Measurements from ENCODE around the gene ENTPD8.
"Not testable (repeated sequence)": the region's sequence is repeated elsewhere in the genome, so short reads cannot be mapped to it uniquely, and the experiment has no call there.

ENTPD8 gene

DNA sequence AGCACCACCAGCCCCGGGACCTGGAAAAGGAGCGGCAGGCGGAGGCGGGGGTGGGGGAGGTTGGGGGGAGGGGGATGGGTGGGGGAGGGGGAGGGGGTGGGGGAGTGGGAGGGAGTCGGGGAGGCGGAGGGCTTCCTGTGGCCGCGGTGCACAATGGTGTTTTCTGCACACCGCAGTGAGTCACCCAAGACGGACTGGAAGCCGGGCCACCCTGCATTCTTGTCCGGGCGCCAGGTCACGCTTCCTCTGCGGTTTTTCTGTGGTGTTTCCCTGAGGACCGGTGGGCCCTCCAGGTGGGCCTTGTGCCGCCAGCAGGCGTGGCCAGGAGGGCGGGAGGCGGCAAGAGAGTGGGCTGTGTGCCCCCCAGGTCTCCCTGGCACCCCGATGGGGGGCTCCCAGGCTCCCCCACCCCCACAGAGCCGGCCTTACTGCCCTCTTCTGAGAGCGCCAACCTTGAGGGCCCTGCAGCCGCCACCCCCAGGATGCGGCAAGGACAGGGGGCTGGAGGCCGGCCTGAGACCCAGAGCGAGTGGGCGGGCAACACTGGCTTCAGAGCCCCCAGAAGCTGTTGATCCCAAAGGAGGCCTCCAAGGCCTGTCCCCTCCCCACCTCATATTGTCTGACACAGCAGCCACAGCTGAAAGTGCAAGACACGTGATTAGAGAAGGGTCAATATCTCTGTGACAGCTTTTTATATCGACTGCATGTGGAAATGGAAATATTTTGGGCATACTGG lies 29.3 kb downstream of the ENTPD8 start:
- DNase-seq (ENCODE audit: low read depth in 2 of 2) = peak in 1 of 2 donors; percentile 8

DNA sequence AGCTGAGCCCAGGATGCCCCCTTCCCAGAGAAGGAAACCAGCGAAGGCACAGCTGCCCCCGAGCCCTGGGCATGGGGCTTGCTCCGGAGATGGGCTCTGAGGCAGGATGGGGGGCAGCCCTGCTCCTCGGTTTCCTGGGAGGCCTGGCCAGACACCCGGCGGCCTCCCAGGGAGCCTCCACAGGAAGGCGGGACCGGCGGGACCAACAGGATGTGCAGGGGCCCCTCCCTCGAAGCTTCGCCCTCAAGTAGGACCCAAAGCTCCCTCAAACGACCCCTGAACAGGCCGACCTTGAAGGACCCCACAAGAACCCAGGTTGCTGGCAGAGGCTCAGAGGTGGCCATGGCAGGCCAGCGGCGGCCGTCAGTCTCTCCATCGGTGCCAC lies 29.9 kb downstream of the ENTPD8 start:
- DNase-seq (ENCODE audit: low read depth in 2 of 2) = no peak

DNA sequence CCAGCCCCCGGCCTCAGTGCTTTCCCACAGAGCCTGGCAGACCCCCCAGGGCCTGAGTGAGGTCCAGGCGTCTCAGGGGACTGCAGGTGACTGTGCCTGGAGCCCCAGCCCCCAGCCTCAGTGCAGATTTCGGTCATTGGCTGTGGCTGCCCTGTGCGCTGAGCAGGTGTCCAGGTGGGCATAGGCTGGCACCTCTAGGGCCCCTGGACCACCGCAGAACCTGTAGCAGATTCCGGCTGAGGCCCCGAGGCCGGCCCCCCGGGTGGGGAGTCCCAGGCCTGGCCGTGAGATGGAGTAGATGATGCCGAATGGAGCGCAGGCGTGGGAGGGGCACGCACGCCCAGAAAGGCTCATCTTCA lies 30.3 kb downstream of the ENTPD8 start:
- DNase-seq (ENCODE audit: low read depth in 2 of 2) = no peak

DNA sequence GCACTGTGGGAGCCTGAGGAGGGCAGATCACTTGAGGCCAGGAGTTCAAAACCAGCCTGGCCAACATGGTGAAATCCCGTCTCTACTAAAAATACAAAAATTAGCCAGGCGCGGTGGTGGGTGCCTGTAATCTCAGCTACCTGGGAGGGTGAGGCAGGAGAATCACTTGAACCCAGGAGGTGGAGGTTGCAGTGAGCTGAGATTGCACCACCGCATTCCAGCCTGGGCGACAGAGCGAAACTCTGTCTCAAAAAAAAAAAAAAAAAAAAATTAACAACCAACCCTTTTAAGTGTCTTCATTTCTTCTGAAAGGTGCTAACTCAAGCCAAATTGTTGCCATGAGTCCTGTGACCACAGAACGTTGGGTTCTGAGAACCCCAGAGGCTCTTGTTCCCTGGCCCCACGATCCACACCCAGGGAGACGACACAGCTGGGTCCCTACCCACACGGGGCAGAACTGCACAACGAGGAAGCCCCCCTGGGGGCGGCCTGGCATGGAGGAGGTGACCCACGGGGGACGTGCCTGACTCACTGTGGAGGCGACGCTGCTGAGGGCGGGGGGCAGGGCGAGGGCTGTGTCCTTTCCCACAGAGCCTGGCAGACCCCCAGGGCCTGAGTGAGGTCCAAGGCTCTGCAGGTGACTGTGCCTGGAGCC lies 30.8 kb downstream of the ENTPD8 start:
- not testable (repeated sequence) for DNase-seq (ENCODE audit: low read depth in 2 of 2)

DNA sequence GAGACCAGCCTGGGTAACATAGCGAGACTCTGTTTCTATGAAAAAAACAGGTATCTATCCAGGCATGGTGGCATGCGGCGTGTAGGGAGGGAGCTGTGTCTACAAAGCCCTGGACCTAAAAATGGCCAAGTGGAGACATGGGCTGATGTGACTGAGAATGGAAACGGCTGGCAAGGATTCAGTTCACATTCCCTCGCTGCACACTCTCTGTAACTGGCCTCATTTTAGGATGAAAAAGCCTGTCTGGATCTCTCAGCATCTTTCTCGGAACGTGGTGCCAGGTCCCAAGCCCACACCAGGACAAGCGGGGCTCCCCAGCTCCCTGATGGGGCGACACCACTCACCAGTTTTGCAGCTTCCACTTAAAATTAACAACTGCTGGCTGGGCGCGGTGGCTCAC lies 31.6 kb downstream of the ENTPD8 start:
- no peak for DNase-seq (ENCODE audit: low read depth in 2 of 2)

DNA sequence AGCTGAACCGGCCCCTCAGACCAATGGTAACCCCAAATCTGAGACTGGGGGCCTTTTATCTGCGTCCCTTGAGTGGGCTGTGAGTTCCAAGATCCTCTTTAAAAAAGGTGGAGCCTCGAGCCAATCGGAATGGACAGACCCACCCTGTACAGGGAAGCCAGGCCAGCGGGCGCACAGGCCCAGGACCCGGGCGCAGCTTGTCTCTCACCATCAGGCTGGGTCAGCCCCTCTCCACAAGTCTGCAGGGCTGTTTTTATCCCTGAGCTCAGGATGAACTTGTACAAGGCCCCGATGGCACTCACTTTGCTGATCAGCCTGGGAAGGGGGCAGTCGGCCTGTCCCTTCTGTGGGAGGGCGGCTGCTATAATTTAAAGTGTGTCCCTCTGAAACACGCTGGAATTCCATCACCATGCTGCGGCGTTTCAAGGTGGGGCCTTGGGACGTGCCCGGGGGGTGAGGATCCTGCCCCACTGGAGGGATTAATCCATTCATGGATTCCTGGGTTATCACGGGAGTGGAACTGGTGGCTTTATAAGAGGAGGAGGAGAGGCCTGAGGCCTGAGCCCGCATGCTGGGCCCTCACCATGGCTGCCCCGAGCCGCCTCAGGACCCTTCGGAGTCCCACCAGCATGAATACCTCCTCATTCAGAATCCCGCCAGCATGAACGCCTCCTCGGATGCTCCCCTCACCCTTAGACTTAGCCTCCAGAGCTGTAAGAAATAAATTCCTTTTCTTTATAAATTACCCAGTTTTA lies 32.3 kb downstream of the ENTPD8 start:
- DNase-seq (ENCODE audit: low read depth in 2 of 2) = no peak

DNA sequence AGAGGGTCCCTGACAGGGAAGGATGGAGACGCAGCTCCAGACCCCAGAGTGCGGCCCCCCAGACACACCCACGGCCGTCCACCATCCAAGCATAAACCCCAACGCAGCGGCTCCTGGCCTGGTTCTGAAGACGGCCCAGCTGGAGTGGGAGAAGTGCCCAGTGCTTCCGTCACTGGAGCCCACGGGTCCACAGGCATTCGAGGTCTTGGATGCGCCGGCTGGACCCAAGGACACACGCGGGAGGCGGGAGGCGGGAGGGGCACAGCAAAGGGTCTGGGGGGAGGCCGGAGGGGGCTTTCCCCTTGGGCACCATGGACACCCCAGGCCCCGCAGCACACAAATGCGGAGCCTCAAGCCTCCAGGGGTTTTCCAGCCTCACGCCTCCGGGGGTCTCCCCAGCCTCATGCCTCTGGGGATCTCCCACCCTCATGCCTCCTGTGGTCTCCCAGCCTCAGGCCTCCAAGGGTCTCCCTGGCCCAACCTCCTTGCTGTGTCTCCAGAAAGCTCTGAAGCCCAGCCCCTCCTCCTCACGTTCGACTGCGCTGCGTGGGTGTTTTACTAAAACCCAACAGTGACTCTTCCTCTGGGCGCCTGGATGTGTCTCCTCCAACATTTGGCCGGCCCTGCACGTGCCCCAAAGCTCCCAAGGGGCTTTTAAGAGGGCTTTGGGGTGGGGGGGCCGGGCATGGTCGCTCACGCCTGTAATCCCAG lies 33.4 kb downstream of the ENTPD8 start:
- DNase-seq (ENCODE audit: low read depth in 2 of 2) = no peak

DNA sequence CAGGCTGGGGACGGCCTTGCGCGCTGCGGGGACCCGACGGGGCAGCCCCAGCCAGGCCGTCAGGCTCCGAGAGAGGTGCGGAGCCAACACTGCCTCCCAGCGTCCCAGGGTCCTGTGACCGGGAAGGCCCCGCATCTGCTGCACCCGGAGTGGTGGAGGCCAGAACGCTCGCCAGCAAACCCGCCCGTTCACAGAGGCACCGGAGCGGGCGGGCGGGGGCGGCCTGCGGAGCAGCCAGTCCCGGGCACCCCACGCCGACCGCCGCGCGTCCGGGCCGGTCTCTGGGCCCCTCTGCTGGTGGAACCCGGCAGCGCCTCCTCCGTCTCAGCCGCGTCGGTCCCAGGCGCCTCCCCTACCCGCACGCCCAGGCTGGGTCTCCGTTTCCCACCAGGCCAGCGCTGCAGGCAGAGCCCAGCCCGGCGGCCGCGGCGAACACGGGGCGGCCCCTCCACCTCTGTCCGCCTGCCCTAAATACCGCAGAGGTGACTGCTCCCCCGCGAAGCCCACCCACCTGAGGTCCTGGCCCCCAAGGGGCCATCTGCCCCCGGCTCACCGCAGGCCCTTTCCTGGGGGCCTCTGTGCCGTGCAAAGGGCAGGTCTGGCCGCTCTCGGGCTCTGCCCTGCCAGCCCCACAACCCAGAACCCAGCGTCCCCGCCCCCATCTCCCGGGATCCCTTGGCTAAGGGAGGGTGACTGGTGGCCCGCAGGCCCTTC lies 34.1 kb downstream of the ENTPD8 start:
- peak in 1 of 2 donors; percentile 44 for DNase-seq (ENCODE audit: low read depth in 2 of 2)

DNA sequence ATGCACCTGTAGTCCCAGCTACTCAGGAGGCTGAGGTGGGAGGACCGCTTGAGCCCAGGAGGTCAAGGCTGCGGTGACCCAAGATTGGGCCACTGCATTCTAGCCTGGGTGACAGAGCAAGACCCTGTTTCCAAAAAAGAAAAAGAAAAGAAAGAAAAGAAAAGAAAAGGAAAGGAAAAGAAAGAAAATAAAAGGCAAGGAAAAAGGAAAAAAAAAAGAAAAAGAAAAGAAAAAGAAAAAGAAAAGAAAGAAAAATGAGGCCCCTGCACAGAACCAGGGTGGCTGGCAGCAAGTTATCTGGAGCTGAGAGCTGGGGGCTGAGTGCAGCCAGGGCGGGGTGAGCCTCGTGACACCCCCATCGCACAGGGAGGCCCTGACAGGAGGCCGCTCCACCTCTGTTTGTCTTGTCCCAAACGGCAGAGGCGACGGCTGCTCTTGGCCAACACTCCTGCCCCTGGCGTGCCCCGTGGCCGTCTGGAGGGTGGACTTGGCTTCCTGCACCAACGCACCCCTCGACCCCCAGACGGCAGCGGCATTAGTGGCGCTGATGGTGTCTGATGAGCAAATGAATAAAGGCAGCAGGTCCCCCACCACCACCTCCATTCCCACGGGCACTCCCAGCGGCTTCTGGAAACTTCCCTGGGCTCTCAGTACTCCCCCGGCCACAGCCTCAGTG lies 34.9 kb downstream of the ENTPD8 start:
- no peak for DNase-seq (ENCODE audit: low read depth in 2 of 2)

DNA sequence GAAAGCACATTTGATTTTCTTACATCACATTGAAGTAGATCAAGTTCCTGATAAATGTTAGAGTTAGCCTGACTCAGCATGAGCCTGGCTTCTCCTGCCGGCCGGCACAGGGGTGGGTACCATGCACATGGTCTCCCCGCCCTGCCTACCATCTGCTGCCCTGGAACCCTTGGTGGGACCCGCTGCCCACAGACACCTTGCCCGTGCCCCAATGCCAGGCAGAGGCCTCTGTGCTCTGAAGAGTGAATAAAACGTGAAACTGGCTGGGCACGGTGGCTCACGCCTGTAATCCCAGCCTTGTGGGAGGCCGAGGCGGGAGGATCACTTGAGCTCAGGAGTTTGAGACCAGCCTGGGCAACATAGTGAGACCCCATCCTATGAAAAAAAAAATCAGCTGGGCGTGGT lies 35.5 kb downstream of the ENTPD8 start:
- DNase-seq (ENCODE audit: low read depth in 2 of 2) = no peak

DNA sequence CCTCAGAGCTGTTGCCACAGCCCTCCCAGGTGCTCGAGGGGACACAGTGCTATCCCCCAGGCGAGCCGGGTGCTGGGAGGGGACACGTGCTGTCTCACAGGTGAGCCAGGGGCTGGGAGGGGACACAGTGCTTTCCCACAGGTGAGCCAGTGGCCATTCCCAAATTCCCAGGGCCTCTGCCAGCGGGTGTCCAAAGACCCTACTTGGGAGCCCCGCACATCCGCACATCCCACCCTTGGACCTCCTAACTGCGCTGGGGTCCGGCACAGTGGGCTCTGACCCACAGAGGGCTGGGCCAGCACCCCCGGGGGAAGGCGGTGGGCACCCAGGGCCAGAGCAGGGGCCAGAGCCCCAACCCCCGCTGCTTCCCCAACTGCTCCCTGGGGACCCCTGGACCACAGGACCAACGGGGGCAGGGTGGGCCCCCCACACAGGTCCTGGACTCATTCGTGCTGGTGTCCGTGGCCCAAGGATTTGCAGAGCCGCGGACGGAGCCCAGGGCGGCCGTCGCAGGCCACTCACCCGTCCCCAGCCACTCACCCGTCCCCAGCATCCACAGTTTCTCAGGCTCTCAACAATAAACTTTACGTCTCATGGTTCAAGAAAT lies 36.1 kb downstream of the ENTPD8 start:
- no peak for DNase-seq (ENCODE audit: low read depth in 2 of 2)

DNA sequence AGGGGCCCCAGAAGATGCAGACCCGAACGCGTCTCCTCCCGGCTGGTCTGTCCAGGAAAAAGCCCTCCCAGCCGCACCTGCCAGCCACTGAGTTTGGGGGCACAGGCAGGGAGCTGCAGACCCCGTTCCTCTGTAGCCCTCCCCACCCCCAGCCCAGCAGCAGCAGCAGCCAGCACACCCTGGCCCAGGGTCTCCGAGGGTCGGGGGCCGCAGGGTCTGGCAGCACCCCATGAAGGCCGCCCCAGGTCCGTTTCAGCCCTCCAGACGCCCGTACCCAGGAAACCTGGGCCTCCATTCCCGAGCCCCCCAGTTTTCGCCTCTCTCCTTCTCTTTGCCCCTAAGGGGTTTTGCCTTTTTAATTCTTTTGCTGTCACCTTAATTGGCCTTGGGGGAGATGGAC lies 37.9 kb downstream of the ENTPD8 start:
- DNase-seq (ENCODE audit: low read depth in 2 of 2) = no peak

DNA sequence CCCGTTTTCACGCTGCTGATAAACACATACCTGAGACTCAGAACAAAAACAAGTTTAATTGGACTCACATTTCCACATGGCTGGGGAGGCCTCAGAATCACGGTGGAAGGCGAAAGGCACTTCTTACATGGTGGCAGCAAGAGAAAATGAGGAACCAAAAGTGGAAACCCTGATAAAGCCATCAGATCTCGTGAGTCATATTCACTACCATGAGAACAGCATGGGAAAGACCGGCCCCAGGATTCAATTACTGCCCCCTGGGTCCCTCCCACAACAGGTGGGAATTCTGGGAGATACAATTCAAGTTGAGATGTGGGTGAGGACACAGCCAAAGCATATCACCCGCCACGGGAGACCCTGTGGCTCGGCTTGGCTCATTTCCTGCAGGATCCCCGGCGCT lies 38.4 kb downstream of the ENTPD8 start:
- no peak for DNase-seq (ENCODE audit: low read depth in 2 of 2)

DNA sequence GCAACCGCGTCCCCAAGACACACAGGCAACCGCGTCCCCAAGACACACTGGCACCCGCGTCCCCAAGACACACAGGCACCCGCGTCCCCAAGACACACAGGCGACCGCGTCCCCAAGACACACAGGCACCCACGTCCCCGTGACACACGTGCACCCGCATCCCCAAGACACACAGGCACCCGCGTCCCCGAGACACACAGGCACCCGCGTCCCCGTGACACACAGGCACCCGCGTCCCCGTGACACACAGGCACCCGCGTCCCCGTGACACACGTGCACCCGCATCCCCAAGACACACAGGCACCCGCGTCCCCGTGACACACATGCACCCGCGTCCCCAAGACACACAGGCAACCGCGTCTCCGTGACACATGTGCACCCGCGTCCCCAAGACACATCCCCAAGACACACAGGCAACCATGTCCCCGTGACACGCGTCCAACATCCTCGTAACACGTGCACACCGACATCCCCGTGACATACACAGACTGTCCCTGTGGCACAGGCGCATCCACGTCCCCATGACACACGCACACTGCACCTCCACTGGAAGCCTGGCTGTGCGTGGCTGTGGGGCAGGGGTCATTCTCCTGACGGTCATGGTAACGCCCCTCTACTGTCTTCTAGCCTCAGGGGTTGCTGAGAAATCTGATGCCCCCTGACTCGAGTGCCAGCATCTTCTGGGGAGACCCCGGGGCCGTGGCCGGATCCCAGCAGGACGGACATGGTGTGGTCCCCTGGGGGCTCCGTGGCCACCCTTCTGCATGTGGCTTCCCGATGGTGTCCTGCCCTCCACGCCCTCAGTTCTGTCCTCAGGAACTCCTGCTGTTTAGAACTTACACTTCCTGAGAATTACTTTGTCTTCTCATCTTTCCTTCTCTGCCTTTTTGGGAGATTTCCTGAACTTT lies 42.3 kb downstream of the ENTPD8 start:
- no peak for DNase-seq (ENCODE audit: low read depth in 2 of 2)

DNA sequence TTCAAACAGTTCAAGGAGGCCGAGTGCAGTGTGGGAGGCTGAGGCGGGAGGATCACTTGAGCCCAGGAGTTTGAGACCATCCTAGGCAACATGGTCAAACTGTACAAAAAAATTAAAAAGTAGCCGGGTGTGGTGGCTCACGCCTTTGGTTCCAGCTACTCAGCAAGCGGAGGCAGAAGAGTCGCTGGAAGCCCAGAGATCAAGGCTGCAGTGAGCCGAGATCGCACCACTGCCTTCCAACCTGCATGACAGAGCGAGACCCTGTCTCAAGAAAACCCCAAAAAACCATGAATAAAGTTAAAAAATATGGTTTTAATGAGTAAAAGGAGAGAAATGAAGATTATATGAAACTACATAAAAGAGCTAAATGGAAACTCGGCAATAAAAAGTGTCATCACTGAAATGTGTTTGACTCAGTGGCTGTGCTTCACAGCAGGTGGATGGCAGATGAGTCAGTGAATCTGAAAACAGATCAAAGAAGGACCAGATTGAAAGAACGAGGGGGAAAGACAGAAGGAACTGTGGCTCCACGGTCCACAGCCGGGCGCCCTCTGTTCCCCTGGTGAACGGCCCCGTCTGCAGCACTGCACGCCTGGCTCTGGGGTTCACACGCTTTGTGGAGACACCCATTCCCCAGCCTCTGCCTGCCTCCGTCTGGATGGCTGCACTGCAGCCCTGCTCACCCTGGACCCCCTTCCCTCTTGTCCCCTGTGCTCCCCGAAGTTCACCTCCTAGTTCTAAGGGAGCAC lies 43.3 kb downstream of the ENTPD8 start:
- DNase-seq (ENCODE audit: low read depth in 2 of 2) = no peak

DNA sequence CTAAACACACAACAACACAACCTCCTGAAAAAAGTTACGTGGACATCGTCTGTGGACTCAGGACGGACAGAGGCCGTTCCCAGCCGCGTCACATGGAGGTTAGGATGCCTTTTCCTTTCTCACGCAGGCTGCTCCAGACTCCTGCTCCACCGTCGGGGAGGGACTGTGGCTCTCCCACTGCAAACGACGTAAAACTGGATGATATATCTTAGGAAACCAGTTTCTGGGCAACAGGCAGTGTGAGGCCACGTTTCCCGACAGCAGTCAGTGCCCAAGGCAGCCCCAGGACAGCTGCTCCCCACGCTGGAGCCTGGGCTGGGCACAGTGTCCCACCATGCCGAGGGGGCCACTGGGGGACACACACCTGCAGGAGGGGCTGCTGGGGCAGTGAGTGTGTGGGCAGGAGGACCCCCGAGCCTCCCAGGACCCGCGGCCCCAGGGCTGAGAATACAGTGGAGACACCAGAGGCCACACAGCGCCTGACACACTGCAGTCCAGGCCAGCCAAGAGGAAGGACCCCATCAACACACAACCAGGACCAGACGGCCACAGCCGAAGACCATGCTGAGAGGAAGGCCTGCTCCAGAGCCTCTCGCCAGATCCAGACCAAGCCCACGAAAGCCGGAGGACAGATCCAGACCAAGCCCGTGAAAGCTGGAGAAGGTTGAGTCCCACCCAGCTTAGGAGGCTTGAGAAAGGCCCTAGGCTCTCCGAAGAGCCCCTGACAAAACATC lies 44.4 kb downstream of the ENTPD8 start:
- DNase-seq (ENCODE audit: low read depth in 2 of 2) = no peak

DNA sequence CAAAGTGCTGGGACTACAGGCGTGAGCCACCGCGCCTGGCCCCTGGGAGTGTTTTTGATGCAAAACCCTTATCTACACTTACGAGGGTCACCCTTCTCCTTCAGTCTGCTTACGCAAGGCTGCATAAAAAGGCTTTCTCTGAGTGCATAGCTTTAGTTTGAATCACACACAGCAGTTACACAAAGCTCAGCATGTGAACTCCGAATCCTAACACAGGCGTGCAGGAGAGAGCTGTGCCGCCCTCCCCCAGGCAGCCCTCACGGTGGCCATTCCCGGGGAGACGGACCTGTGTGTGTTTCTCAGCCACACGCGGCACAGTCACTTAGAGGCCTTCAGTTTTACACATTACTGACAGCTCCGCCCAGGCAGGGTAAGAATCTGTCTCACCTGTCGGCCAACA lies 44.9 kb downstream of the ENTPD8 start:
- DNase-seq (ENCODE audit: low read depth in 2 of 2) = no peak

DNA sequence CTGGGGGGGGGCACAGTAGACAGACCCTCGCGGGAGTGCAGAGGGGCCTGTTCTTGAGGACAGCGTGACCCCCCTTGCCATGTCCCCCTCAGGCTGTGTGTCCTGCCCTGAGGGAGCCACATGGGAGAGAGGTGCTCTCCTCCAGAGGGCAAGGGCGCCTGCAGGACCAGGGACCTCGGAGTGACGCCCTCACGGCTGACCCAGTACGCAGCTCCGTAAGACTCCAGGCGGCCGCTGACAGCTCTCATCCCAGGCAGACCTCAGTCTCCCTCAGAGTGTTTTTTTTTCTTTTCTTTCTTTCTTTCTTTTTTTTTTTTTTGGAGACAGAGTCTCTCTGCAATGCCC lies 45.5 kb downstream of the ENTPD8 start:
- no peak for DNase-seq (ENCODE audit: low read depth in 2 of 2)

Measured in stimulated activated CD8-positive, alpha-beta memory T cell treated with anti-CD3 and anti-CD28 coated beads, Interleukin-15, amount 100 ng/mL, for 4 hours (primary cell).